Endothelial cell (in vitro differentiated cells): ENCODE data around the gene PTGR1. TPM values are rescaled to one million over a fixed set of nuclear protein-coding genes. Genes with fewer than 3 reads are reported as not detected.

Experiments
- DNase-seq: peaks from one replicate; pipeline ENCODE4 v3.0.0; 2021; ENCODE audit warnings: low spot score
- H3K27ac Mint-ChIP-seq: one replicate; pipeline ENCODE4 v1.8.0; 2021; ENCODE audit warnings: mixed read lengths, inconsistent platforms; ENCODE audit not compliant: unreplicated experiment
- H3K27me3 Mint-ChIP-seq: one replicate; pipeline ENCODE4 v1.8.0; 2021; ENCODE audit warnings: mild to moderate bottlenecking, moderate library complexity, mixed read lengths, inconsistent platforms; ENCODE audit not compliant: unreplicated experiment
- H3K36me3 Mint-ChIP-seq: one replicate; pipeline ENCODE4 v1.8.0; 2021; ENCODE audit warnings: mild to moderate bottlenecking, low read depth, mixed read lengths, inconsistent platforms; ENCODE audit not compliant: unreplicated experiment
- H3K4me1 Mint-ChIP-seq: one replicate; pipeline ENCODE4 v1.8.0; 2021; ENCODE audit warnings: mild to moderate bottlenecking, mixed read lengths, inconsistent platforms; ENCODE audit not compliant: unreplicated experiment
- H3K4me3 Mint-ChIP-seq: one replicate; pipeline ENCODE4 v1.8.0; 2021; ENCODE audit warnings: mild to moderate bottlenecking, mixed read lengths, inconsistent platforms; ENCODE audit not compliant: unreplicated experiment
- H3K9me3 Mint-ChIP-seq: one replicate; pipeline ENCODE4 v1.8.0; 2021; ENCODE audit warnings: mixed read lengths, inconsistent platforms; ENCODE audit not compliant: unreplicated experiment
- total RNA-seq: library from RNA; stranded (reverse); fragmentation: NEBNext Ultra II Directional; extraction: Animal tissue kit (Norgen Biotek cat#: 25700); gene quantifications from one replicate; pipeline ENCODE4 v1.2.1, GENCODE V29; 2021; ENCODE audit not compliant: unreplicated experiment
- TF ChIP-seq, protein P1 (sequence below): fragments of 200-600 bp; sonication (generic); IDR thresholded peaks from one replicate; pipeline ENCODE4 v1.5.0; 2021; ENCODE audit warnings: antibody characterized with exemption; ENCODE audit not compliant: unreplicated experiment

Gene PTGR1
- total RNA-seq, 1 donor from 2014 or later: 45.7 TPM

DNA sequence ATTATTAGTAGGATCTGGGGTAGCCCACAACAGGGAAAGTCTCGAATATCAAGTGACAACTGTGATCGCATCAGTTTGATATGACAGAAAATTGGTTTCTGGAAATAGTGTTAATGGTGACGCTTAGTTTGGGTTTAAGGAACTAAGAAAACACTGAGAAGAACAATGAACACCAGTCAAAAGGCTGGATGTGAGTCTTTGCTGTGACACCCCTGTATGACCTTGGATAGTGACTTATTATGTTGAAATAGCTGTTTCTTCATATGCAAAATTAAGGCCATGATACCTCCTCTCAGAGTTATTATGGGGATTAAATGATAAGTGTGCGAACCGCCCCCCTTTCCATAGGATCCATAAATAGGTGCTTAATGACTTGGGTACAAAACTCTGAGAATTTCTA lies 32.6 kb upstream of the PTGR1 start:
- H3K4me1 Mint-ChIP-seq: peaks cover 31% of the 10 kb centered on the region
- peaks cover 12% of the 10 kb centered on the region for H3K27me3 Mint-ChIP-seq
- TF ChIP-seq, protein P1, sequence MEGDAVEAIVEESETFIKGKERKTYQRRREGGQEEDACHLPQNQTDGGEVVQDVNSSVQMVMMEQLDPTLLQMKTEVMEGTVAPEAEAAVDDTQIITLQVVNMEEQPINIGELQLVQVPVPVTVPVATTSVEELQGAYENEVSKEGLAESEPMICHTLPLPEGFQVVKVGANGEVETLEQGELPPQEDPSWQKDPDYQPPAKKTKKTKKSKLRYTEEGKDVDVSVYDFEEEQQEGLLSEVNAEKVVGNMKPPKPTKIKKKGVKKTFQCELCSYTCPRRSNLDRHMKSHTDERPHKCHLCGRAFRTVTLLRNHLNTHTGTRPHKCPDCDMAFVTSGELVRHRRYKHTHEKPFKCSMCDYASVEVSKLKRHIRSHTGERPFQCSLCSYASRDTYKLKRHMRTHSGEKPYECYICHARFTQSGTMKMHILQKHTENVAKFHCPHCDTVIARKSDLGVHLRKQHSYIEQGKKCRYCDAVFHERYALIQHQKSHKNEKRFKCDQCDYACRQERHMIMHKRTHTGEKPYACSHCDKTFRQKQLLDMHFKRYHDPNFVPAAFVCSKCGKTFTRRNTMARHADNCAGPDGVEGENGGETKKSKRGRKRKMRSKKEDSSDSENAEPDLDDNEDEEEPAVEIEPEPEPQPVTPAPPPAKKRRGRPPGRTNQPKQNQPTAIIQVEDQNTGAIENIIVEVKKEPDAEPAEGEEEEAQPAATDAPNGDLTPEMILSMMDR: no peak
- peak overlapping the region; percentile 87 for H3K27ac Mint-ChIP-seq
- H3K36me3 Mint-ChIP-seq: peaks cover 4% of the 10 kb centered on the region
- H3K9me3 Mint-ChIP-seq: no peaks in the 10 kb centered on the region
- H3K4me3 Mint-ChIP-seq: peak overlapping the region; percentile 95
- no peak for DNase-seq

DNA sequence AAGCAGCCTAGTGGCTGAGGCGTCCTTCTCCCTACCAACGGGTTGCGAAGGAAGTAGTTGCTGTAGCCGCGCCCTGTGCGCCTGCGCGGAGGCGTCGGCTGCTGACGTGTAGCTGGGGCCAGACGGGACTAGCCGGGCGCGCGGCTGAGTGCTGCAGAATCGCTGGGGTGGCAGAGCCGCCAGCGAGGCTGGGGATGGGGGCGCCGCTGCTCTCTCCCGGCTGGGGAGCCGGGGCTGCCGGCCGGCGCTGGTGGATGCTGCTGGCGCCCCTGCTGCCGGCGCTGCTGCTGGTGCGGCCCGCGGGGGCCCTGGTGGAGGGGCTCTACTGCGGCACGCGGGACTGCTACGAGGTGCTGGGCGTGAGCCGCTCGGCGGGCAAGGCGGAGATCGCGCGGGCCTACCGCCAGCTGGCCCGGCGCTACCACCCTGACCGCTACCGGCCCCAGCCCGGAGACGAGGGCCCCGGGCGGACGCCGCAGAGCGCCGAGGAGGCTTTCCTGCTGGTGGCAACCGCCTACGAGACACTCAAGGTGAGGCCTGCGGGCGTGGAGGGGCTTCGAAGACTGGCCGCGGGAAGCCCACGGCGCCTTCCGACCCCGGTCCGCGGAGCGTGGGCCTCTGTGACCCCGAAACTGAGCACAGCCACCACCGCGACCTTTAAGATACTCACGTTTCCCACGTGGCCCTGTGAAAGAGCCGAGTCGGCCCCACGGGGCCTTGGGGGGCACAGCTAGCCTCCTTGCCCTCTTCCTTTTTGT lies 31.9 kb upstream of the PTGR1 start, which contains the start of gene DNAJC25:
Gene DNAJC25 (plus strand): TSS at position 121 of the 758 bp plus-strand sequence. CDS start 74 bp downstream, at position 195.
- peaks cover 12% of the 10 kb centered on the region for H3K27me3 Mint-ChIP-seq
- H3K27ac Mint-ChIP-seq: peak within 1 kb of the TSS; percentile 87
- peak within 1 kb of the TSS; percentile 96 for H3K4me3 Mint-ChIP-seq
- TF ChIP-seq, protein P1: no peak
- peaks cover 31% of the 10 kb centered on the region for H3K4me1 Mint-ChIP-seq
- DNase-seq: peak; percentile 95
- no peaks in the 10 kb centered on the region for H3K9me3 Mint-ChIP-seq
- peaks cover 4% of the 10 kb centered on the region for H3K36me3 Mint-ChIP-seq

DNA sequence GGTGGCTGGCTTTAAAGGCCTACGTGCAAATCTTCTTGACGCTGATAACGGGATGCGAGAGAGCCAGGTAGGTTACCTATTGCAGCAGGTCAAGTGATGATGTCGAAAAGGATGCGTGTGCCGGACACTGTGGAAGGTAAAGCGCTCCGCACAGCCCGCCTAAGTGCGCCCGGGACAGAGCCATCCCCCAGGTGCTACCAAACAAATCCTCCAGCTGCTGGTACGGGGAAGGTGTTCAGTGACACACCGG lies 31.4 kb upstream of the PTGR1 start:
- Mint-ChIP-seq H3K27ac (peak overlapping the region; percentile 22), H3K4me1 (peaks cover 29% of the 10 kb centered on the region), H3K9me3 (no peaks in the 10 kb centered on the region), H3K27me3 (peaks cover 12% of the 10 kb centered on the region), H3K36me3 (peaks cover 4% of the 10 kb centered on the region), H3K4me3 (peak overlapping the region; percentile 96)
- TF ChIP-seq, protein P1: no peak
- no peak for DNase-seq

DNA sequence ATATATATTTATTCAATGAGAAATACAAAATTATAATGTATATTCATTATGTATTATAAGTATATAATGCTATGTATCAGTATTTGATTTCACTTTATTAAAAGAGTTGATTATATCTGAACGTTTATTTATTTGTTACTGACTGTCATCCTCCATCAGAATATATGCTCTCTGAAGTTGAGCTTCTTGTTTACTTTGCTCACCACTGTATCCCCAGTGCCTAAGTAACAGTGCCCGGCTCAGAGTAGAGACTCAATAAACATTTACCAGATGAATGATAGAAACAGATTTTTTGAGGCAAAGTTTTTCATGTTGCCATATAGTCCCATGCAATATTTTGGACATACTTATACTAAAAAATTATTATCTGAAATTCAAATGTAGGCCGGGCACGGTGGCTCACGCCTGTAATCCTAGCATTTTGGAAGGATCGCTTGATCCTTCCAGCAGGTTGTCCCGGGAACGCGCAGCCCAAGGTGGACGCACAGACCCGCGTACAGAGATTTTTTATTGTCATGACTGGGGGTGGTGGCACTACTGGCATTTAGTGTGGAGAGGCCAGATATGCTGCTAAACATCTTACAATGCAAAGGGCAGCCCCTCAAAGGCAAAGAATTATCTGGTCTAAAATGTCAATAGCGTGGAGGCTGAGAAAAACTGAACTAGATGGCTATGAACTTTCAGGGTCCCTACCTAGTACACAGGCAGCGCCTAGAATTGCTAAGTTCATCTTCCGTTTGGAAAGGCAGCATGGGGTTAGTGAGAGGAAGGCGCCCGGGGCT lies 30.9 kb upstream of the PTGR1 start:
- Mint-ChIP-seq H3K27me3 (peaks cover 12% of the 10 kb centered on the region), H3K4me3 (peak overlapping the region; percentile 96), H3K27ac (peak overlapping the region; percentile 22), H3K4me1 (peaks cover 24% of the 10 kb centered on the region), H3K36me3 (peaks cover 4% of the 10 kb centered on the region), H3K9me3 (no peaks in the 10 kb centered on the region)
- TF ChIP-seq, protein P1: no peak
- DNase-seq: no peak

DNA sequence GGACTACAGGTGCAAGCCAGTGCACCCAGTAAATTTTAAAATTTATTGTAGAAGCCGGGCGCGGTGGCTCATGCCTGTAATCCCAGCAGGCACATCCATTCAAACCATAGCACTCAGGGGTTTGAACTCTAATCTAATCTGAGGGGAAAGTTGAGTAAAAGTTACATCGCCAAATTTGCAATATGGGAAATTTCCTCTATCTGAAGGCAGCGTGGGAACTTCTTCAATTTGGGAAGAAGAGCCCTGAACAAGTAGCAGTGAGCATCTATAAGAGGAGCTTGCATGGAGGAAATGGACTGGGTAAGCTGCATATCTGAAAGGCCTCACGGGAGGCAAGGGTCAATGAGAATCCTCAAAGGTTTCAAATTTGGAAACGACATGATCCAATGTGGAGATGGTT lies 29.0 kb upstream of the PTGR1 start:
- no peak for DNase-seq
- TF ChIP-seq, protein P1: no peak
- H3K4me1 Mint-ChIP-seq: peaks cover 20% of the 10 kb centered on the region
- no peak overlapping the region for H3K27ac Mint-ChIP-seq
- no peak overlapping the region for H3K4me3 Mint-ChIP-seq
- H3K9me3 Mint-ChIP-seq: no peaks in the 10 kb centered on the region
- H3K36me3 Mint-ChIP-seq: peaks cover 4% of the 10 kb centered on the region
- peaks cover 12% of the 10 kb centered on the region for H3K27me3 Mint-ChIP-seq
